HEK293T (cell line): ENCODE data around the gene TIAM1.

Experiments used
- ELF4 ChIP-seq: fragments of 450-650 bp; IDR thresholded peaks from 2 replicates; pipeline ENCODE4 v1.6.1; 2017; ENCODE audit warnings: antibody characterized with exemption
- FOXA1 ChIP-seq: fragments of 450-650 bp; IDR thresholded peaks from 2 replicates; pipeline ENCODE4 v1.6.1; 2016; ENCODE audit warnings: mild to moderate bottlenecking
- FOXM1 ChIP-seq: fragments of 450-650 bp; IDR thresholded peaks from 2 replicates; pipeline ENCODE4 v1.6.1; 2017; ENCODE audit warnings: mild to moderate bottlenecking, borderline replicate concordance

GRCh38 chr21:31255896-31256295 is 88.2 kb downstream of the TIAM1 start:
- no peak for TF ChIP-seq FOXA1
- no peak for TF ChIP-seq ELF4
- TF ChIP-seq FOXM1: no peak
